ENCODE measurements around the gene FRAT1. TPM values are rescaled to one million over a fixed set of nuclear protein-coding genes. Genes with fewer than 3 reads are reported as not detected.

FRAT1 gene
- total RNA-seq, 1 experiment from 2014 or later, result 2.5 TPM

- Histone ChIP-seq H4K20me1 (ENCODE audit: insufficient read depth, low read depth, low read length) (peaks cover 8% of the 10 kb centered on the region; the same call in 1 of the 2 replicates), H3K9me3 (ENCODE audit: low read length) (no peaks in the 10 kb centered on the region), H3K36me3 (ENCODE audit: insufficient read depth, low read length) (no peaks in the 10 kb centered on the region), H3K4me1 (ENCODE audit: low read length) (peaks cover 15% of the 10 kb centered on the region), H3K79me2 (ENCODE audit: low read length) (peaks cover 19% of the 10 kb centered on the region), H3K4me2 (ENCODE audit: low read depth, low read length, poor library complexity, severe bottlenecking) (no peak overlapping the region), H3K9me2 (replicated peaks; ENCODE audit: insufficient read depth, low read length) (no peaks in the 10 kb centered on the region), H3K9ac (ENCODE audit: low read length) (no peak overlapping the region), H2AFZ (ENCODE audit: low read length) (no peak overlapping the region), H3K4me3 (ENCODE audit: low read length) (no peak overlapping the region), H3K27me3 (ENCODE audit: low read length) (no peaks in the 10 kb centered on the region), H3K27ac (ENCODE audit: low read length) (no peak overlapping the region)
- DNase-seq, result no peak
Observed at GRCh38 chr10:97328646-97329453, 9.8 kb downstream of the FRAT1 start.

- Histone ChIP-seq H3K27ac (ENCODE audit: low read length) (no peak overlapping the region), H3K4me1 (ENCODE audit: low read length) (peaks cover 15% of the 10 kb centered on the region), H3K27me3 (ENCODE audit: low read length) (no peaks in the 10 kb centered on the region), H3K36me3 (ENCODE audit: insufficient read depth, low read length) (no peaks in the 10 kb centered on the region), H2AFZ (ENCODE audit: low read length) (no peak overlapping the region), H4K20me1 (ENCODE audit: insufficient read depth, low read depth, low read length) (peaks cover 8% of the 10 kb centered on the region; the same call in 1 of the 2 replicates), H3K79me2 (ENCODE audit: low read length) (peaks cover 19% of the 10 kb centered on the region), H3K9me3 (ENCODE audit: low read length) (no peaks in the 10 kb centered on the region), H3K9me2 (replicated peaks; ENCODE audit: insufficient read depth, low read length) (no peaks in the 10 kb centered on the region), H3K4me3 (ENCODE audit: low read length) (no peak overlapping the region), H3K9ac (ENCODE audit: low read length) (no peak overlapping the region), H3K4me2 (ENCODE audit: low read depth, low read length, poor library complexity, severe bottlenecking) (no peak overlapping the region)
- no peak for DNase-seq
Observed at GRCh38 chr10:97329766-97330165, 10.7 kb downstream of the FRAT1 start.

GRCh38 chr10:97331153-97331703, 12.2 kb downstream of the FRAT1 start:
- H3K4me2 ChIP-seq (ENCODE audit: low read depth, low read length, poor library complexity, severe bottlenecking), result no peak overlapping the region
- no peak overlapping the region for H3K9ac ChIP-seq (ENCODE audit: low read length)
- peaks cover 8% of the 10 kb centered on the region; the same call in 1 of the 2 replicates for H4K20me1 ChIP-seq (ENCODE audit: insufficient read depth, low read depth, low read length)

GRCh38 chr10:97332591-97333350, 13.7 kb downstream of the FRAT1 start:
- H3K79me2 ChIP-seq (ENCODE audit: low read length), result peaks cover 19% of the 10 kb centered on the region
- H3K27me3 ChIP-seq (ENCODE audit: low read length), result no peaks in the 10 kb centered on the region
- no peak for DNase-seq
- peak overlapping the region; percentile 72 for H3K4me3 ChIP-seq (ENCODE audit: low read length)
- no peaks in the 10 kb centered on the region for H3K36me3 ChIP-seq (ENCODE audit: insufficient read depth, low read length)
- peaks cover 31% of the 10 kb centered on the region for H3K4me1 ChIP-seq (ENCODE audit: low read length)
- peak overlapping the region; percentile 78 for H3K4me2 ChIP-seq (ENCODE audit: low read depth, low read length, poor library complexity, severe bottlenecking)
- no peak overlapping the region for H3K27ac ChIP-seq (ENCODE audit: low read length)
- H4K20me1 ChIP-seq (ENCODE audit: insufficient read depth, low read depth, low read length), result peaks cover 8% of the 10 kb centered on the region; the same call in 1 of the 2 replicates
- no peaks in the 10 kb centered on the region for H3K9me3 ChIP-seq (ENCODE audit: low read length)
- no peaks in the 10 kb centered on the region for H3K9me2 ChIP-seq (replicated peaks; ENCODE audit: insufficient read depth, low read length)
- peak overlapping the region; percentile 80 for H3K9ac ChIP-seq (ENCODE audit: low read length)
- H2AFZ ChIP-seq (ENCODE audit: low read length), result no peak overlapping the region

More at GRCh38 chr10:97331153-97331703, 12.2 kb downstream of the FRAT1 start:
- no peak for DNase-seq
- H3K79me2 ChIP-seq (ENCODE audit: low read length), result peaks cover 19% of the 10 kb centered on the region
- H3K4me3 ChIP-seq (ENCODE audit: low read length), result no peak overlapping the region
- no peak overlapping the region for H3K27ac ChIP-seq (ENCODE audit: low read length)
- H3K9me3 ChIP-seq (ENCODE audit: low read length), result no peaks in the 10 kb centered on the region
- H3K4me1 ChIP-seq (ENCODE audit: low read length), result peaks cover 23% of the 10 kb centered on the region
- H2AFZ ChIP-seq (ENCODE audit: low read length), result no peak overlapping the region
- H3K9me2 ChIP-seq (replicated peaks; ENCODE audit: insufficient read depth, low read length), result no peaks in the 10 kb centered on the region
- no peaks in the 10 kb centered on the region for H3K27me3 ChIP-seq (ENCODE audit: low read length)
- no peaks in the 10 kb centered on the region for H3K36me3 ChIP-seq (ENCODE audit: insufficient read depth, low read length)

GRCh38 chr10:97333351-97333600, 14.2 kb downstream of the FRAT1 start:
- Histone ChIP-seq H3K4me2 (ENCODE audit: low read depth, low read length, poor library complexity, severe bottlenecking) (peak overlapping the region; percentile 78), H3K27ac (ENCODE audit: low read length) (no peak overlapping the region), H3K27me3 (ENCODE audit: low read length) (no peaks in the 10 kb centered on the region), H2AFZ (ENCODE audit: low read length) (no peak overlapping the region), H3K9me3 (ENCODE audit: low read length) (no peaks in the 10 kb centered on the region), H3K9me2 (replicated peaks; ENCODE audit: insufficient read depth, low read length) (no peaks in the 10 kb centered on the region), H3K79me2 (ENCODE audit: low read length) (peaks cover 19% of the 10 kb centered on the region), H4K20me1 (ENCODE audit: insufficient read depth, low read depth, low read length) (peaks cover 8% of the 10 kb centered on the region; the same call in 1 of the 2 replicates), H3K9ac (ENCODE audit: low read length) (peak overlapping the region; percentile 80), H3K36me3 (ENCODE audit: insufficient read depth, low read length) (no peaks in the 10 kb centered on the region), H3K4me1 (ENCODE audit: low read length) (peaks cover 31% of the 10 kb centered on the region), H3K4me3 (ENCODE audit: low read length) (peak overlapping the region; percentile 72)
- DNase-seq, result no peak

- Histone ChIP-seq H3K9ac (ENCODE audit: low read length) (peak overlapping the region; percentile 80), H3K79me2 (ENCODE audit: low read length) (peaks cover 19% of the 10 kb centered on the region), H2AFZ (ENCODE audit: low read length) (no peak overlapping the region), H3K4me1 (ENCODE audit: low read length) (peaks cover 31% of the 10 kb centered on the region), H3K9me2 (replicated peaks; ENCODE audit: insufficient read depth, low read length) (no peaks in the 10 kb centered on the region), H3K27me3 (ENCODE audit: low read length) (no peaks in the 10 kb centered on the region), H4K20me1 (ENCODE audit: insufficient read depth, low read depth, low read length) (peaks cover 8% of the 10 kb centered on the region; the same call in 1 of the 2 replicates), H3K9me3 (ENCODE audit: low read length) (no peaks in the 10 kb centered on the region), H3K4me2 (ENCODE audit: low read depth, low read length, poor library complexity, severe bottlenecking) (peak overlapping the region; percentile 78), H3K4me3 (ENCODE audit: low read length) (peak overlapping the region; percentile 72), H3K36me3 (ENCODE audit: insufficient read depth, low read length) (no peaks in the 10 kb centered on the region), H3K27ac (ENCODE audit: low read length) (no peak overlapping the region)
- DNase-seq, result peak; percentile 47
Observed at GRCh38 chr10:97333601-97334369, 14.7 kb downstream of the FRAT1 start.

- Histone ChIP-seq H3K9me2 (replicated peaks; ENCODE audit: insufficient read depth, low read length) (no peaks in the 10 kb centered on the region), H3K79me2 (ENCODE audit: low read length) (peaks cover 19% of the 10 kb centered on the region), H3K4me1 (ENCODE audit: low read length) (peaks cover 31% of the 10 kb centered on the region), H3K9me3 (ENCODE audit: low read length) (no peaks in the 10 kb centered on the region), H3K4me2 (ENCODE audit: low read depth, low read length, poor library complexity, severe bottlenecking) (peak within 1 kb of the TSS; percentile 78), H3K27ac (ENCODE audit: low read length) (no peak within 1 kb of the TSS), H3K27me3 (ENCODE audit: low read length) (no peaks in the 10 kb centered on the region), H3K4me3 (ENCODE audit: low read length) (peak within 1 kb of the TSS; percentile 72), H4K20me1 (ENCODE audit: insufficient read depth, low read depth, low read length) (peaks cover 8% of the 10 kb centered on the region; the same call in 1 of the 2 replicates), H3K36me3 (ENCODE audit: insufficient read depth, low read length) (no peaks in the 10 kb centered on the region), H3K9ac (ENCODE audit: low read length) (peak within 1 kb of the TSS; percentile 80), H2AFZ (ENCODE audit: low read length) (no peak within 1 kb of the TSS; the same call in 1 of the 2 replicates)
- peak; percentile 88 for DNase-seq
Observed at GRCh38 chr10:97334370-97335175, 15.5 kb downstream of the FRAT1 start, which contains the start of gene FRAT2. Gene FRAT2 (minus strand): TSS chr10:97334729. CDS start chr10:97334572, 157 bp downstream.
